H1 (cell line): ENCODE measurements around the gene PTGDS. TPM values are rescaled to one million over a fixed set of nuclear protein-coding genes. Genes with fewer than 3 reads are reported as not detected.

Experiments used
- CEBPB ChIP-seq: IDR thresholded peaks from 2 replicates; pipeline ENCODE4 v1.6.1; 2012; ENCODE audit warnings: low read depth, low read length
- CTBP2 ChIP-seq: IDR thresholded peaks from 2 replicates; pipeline ENCODE4 v1.7.0; 2011; ENCODE audit warnings: borderline replicate concordance, mild to moderate bottlenecking, moderate library complexity, mixed read lengths, low read length; ENCODE audit not compliant: insufficient read depth, insufficient read length
- RAD21 ChIP-seq, 2 experiments: IDR thresholded peaks in 1 of 2; conservative IDR thresholded peaks in 1 of 2; 2 replicates each; pipeline ENCODE4 v1.6.1; 2011; ENCODE audit warnings: low read depth in 2 of 2, low read length in 2 of 2, improper control_type of control experiment in 1 of 2, inconsistent platforms in 1 of 2, mild to moderate bottlenecking in 1 of 2, moderate library complexity in 1 of 2
- SIN3A ChIP-seq, 2 experiments: IDR thresholded peaks in 1 of 2; conservative IDR thresholded peaks in 1 of 2; 2 replicates each; pipeline ENCODE4 v1.6.1; 2011 to 2012; ENCODE audit warnings: low read length in 2 of 2, improper control_type of control experiment in 1 of 2, low read depth in 1 of 2, mild to moderate bottlenecking in 1 of 2
- polyA plus RNA-seq, 7 experiments: library from polyadenylated mRNA; depleted of rRNA in 3 of 7; stranded (reverse) in 5 of 7; unstranded in 2 of 7; fragments of >200 nt in 5 of 7; fragments of 200-250 nt in 2 of 7; gene quantifications; 1 replicate in 5 of 7; 2 replicates in 1 of 7; 4 replicates in 1 of 7; pipeline versions ENCODE4 v1.2.1 to v1.2.3, GENCODE V29; 2011 to 2013; ENCODE audit warnings: missing spikeins in 2 of 7, mixed read lengths in 2 of 7
- total RNA-seq: library from RNA; stranded (reverse); fragmentation: NEBNext Ultra II Directional; extraction: Animal tissue kit (Norgen Biotek cat#: 25700); gene quantifications from 2 replicates; pipeline ENCODE4 v1.2.1, GENCODE V29; 2021

The PTGDS gene
- total and polyA plus RNA-seq, 2 of the 8 experiments (the other 6 are each of a cell fraction or from before 2014, with no cell fraction given), result 1.7 to 2.3 TPM

- no peak for TF ChIP-seq CTBP2
- TF ChIP-seq SIN3A (conservative IDR thresholded peaks at IDR 0.05 in 1 of 2, IDR thresholded peaks at IDR 0.05 in 1 of 2; ENCODE audit: low read depth in 1 of 2, low read length in 2 of 2), result no peak
- TF ChIP-seq CEBPB, result no peak
- TF ChIP-seq RAD21 (IDR thresholded peaks at IDR 0.05 in 1 of 2, conservative IDR thresholded peaks at IDR 0.05 in 1 of 2; ENCODE audit: low read depth in 2 of 2, low read length in 2 of 2), result no peak
These were observed 5.1 kb downstream of the PTGDS start, which contains the start of gene LCNL1 (continued) for GRCh38 chr9:136982232-136983051.
